ENCODE data around the gene ATP6V1B1.

Gene ATP6V1B1

DNA sequence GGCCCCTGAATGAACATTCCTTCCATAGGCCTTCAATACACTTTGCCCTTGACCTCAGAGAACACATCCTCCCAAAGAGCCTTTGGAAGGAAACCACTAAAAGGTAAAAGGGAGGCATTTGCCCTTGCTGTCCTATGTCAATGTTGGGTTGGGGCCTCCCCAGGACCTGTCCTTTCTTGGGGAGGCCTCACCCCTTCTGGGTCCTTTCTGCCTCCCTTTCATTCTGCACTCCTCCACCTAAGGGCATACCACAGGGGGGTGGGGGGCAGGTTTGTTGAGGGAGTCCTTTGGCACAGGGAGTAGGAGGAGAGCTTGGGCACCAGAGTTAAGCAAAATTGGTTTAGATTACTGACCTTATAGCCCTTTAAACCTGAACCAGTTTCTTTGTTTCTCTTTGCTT lies 32.5 kb upstream of the ATP6V1B1 start:
- FAIRE-seq (no peak), DNase-seq (ENCODE audit: insufficient read length) (no peak)
- no peak for TF ChIP-seq POLR2AphosphoS5 (IDR thresholded peaks at IDR 0.05; ENCODE audit: low read depth, low read length)

DNA sequence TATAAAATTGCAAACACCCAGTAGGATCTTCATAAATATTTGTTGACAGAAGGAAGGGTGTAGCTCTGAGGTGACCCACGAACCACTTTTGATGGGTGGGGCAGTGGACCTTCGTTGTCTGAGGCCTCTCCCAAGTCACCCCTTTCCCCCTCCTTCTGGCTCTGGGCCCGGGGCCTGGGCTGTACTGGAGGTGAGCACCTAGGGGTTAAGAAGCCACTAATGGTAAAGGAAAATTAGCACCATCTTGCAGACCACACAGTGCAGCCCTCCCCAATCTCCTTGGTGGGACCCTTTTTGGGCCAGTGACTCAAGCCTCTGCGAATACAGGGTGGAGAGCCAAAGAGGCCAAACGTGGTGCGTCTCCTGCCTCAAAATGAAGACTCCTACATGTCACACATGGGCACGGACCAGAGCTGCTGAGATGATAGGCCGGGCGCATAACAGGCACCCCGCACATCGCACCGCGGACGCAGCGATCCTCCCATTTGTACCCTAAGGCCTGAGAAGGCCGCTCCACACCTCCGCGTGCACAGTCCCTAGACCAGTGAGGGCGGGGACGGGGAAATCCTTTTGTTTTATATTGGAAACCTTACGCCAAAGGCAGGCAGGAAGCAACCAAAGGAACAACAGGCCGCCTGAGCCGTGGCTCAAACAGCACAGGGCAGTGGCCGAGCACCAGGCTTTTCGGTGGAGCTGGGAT lies 31.9 kb upstream of the ATP6V1B1 start:
- no peak for DNase-seq (ENCODE audit: insufficient read length)
- no peak for TF ChIP-seq POLR2A (IDR thresholded peaks at IDR 0.05; ENCODE audit: low read depth, low read length)
- no peak for TF ChIP-seq TAF1 (IDR thresholded peaks at IDR 0.05; ENCODE audit: borderline replicate concordance, low read depth, low read length)
- no peak for TF ChIP-seq POLR2AphosphoS5 (IDR thresholded peaks at IDR 0.05; ENCODE audit: low read depth, low read length)
- FAIRE-seq = no peak

DNA sequence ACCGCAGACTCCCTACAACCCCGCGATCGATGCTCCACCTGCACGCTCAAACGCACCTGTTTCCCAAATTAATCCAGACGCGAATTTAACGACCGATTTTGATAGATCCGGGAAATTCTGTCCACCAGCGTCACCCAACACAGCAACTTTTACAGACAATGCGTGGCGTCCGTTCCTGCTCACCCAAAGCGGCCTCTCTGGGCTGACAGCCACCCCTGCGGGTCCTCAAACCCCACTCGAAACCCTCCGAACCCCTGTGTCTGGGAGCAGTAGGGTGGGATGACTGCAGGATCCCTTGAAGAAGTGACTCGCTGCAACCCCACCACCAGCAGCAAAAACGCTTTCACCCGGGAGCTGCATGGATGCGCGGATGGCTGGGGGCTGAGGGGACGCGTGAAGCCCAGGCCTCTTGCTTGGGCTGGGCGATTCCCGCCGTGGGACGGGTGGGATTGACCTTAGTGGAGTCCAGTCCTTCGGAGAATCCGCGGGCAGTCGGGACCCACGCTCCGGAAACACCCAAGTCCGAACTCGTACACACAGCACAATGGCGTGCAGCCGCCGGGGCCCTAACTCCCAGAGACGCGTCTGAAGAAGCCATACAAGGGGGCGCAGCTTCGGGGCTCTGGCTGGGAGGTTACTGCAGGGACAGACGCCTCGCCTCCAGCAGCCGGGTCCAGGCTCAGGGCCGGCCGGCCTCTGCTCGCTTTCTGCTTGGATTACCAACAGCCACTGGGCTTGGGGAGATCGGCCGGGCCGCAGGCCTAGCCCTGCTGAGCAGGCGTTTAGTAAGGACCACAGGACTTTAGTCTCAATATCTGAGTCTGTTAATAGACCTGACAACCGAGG lies 31.1 kb upstream of the ATP6V1B1 start:
- no peak for DNase-seq (ENCODE audit: insufficient read length)
- no peak for FAIRE-seq
- TF ChIP-seq POLR2AphosphoS5 (IDR thresholded peaks at IDR 0.05; ENCODE audit: low read depth, low read length) = no peak
- no peak for TF ChIP-seq TAF1 (IDR thresholded peaks at IDR 0.05; ENCODE audit: borderline replicate concordance, low read depth, low read length)

DNA sequence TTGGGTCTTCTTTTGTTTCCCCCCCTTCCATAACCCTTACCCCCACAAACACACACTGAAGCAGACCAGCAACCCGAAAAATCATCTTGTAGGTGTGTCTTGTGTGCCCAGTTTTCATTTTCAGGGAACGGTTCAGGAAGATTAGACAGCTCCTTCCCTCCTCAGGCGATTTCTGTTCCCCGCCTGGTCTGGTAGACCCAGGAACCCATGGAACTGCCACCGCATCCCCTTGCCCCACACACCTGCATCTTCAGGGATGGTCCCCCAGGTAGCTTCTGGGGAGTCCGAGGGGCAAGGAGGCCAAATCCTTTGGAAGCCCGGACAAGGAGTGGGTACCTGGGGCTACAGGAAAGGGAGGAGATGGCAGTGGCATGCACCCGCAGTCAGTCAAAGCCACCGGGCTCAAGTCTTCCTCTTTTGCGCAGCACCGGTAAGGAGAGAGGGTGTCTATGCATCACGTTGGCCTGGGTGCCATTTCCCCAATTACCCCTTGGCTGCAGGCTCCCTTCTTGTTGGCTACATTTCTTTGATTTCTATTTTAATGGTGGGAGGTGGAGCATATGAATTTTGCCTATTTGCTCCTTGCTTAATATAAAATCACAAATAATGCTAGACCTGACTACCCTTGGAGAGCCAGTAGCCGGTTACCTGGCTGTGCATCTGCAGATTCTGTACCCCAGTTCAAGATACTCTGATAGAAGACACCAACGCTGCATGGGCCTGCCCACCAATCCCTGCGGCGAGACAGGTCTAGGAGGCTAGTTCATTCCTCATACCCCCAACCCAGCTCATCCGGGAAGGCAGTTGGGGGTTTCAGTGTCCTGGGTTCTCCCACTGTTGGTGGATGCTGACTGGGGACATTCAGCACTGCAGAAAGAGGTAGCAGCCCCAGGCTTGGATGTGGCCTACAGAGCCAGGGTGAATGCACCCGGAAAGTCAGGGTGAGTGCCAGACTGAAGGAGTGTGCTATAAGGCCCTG lies 30.0 kb upstream of the ATP6V1B1 start:
- no peak for TF ChIP-seq POLR2AphosphoS5 (IDR thresholded peaks at IDR 0.05; ENCODE audit: low read depth, low read length)
- no peak for TF ChIP-seq TAF1 (IDR thresholded peaks at IDR 0.05; ENCODE audit: borderline replicate concordance, low read depth, low read length)
- TF ChIP-seq POLR2A (IDR thresholded peaks at IDR 0.05; ENCODE audit: low read depth, low read length) = no peak
- no peak for FAIRE-seq
- no peak for DNase-seq (ENCODE audit: insufficient read length)

DNA sequence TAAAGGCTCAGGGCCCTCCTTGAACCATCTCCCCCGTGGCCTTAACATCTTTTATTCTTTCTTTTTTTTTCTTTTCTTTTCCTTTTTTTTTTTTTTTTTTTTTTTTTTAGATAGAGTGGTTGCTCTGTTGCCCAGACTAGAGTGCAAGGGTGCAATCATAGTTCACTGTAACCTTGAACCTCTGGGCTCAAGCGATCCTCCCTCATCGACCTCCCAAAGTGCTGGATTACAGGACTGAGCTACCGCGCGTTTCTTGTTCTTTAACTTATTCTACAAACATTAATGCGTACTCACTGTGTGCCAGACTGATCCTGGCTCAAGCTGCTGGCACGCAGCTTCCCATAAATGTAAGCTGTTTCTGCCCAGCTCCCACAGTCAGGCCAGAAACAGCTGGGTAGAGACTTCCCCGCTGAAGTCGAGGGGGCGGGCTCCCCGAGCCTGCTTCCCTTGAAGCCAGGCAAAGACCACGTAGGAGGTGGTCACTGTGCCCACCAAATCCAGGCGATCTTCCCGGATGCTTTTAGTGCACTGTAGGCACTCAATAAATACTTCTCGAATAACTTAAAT lies 29.2 kb upstream of the ATP6V1B1 start:
- TF ChIP-seq POLR2A (IDR thresholded peaks at IDR 0.05; ENCODE audit: low read depth, low read length) (no peak), POLR2AphosphoS5 (IDR thresholded peaks at IDR 0.05; ENCODE audit: low read depth, low read length) (no peak), TAF1 (IDR thresholded peaks at IDR 0.05; ENCODE audit: borderline replicate concordance, low read depth, low read length) (no peak)
- FAIRE-seq = no peak

DNA sequence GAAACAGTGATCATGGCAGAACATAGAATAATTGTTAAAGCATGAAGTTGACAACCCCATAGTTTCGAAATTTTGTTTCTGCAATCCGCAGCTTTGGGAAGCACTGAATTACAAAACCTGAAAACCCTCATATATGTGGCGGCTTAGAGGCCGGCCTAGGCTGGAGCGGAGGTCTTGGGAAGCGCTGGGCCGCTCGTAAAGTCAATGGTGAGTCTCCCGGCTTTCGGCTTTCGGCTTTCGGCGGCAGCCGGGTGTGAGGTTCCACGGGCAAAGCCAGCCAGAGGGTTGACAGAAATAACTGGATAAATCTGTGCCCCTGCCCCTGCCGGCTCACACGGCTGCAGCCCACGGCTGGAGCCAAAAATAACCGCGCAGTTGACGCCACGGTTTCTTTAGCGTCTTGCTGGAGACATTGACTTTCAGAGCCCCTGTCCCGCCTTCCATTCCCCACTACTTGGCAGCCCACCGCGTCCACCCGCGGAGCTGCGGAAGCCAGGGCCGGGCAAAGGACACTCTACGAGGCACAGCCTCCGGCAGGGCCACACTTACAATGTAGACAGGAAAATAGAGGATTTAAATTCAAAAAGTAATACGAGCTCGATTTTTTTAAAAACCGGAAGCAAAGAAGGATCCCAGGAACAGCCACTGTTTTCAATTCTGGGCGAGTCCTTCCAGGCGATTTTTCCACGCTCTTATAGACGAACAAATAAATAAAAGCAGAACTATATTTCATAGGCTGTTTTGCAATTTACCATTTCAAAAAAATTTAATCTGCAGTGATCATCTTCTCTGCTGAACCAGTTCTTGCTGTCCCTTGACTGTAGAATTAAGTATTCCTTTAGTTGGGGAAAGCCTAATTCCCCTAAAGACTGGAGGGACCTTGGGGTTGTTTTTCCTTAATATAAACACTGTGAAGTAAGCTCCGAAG lies 28.3 kb upstream of the ATP6V1B1 start:
- DNase-seq (ENCODE audit: insufficient read length) (no peak), FAIRE-seq (no peak)
- TF ChIP-seq POLR2AphosphoS5 (IDR thresholded peaks at IDR 0.05; ENCODE audit: low read depth, low read length) (no peak), TAF1 (IDR thresholded peaks at IDR 0.05; ENCODE audit: borderline replicate concordance, low read depth, low read length) (no peak)

More for the DNA sequence above, 29.2 kb upstream of the ATP6V1B1 start:
- no peak for DNase-seq (ENCODE audit: insufficient read length)

DNA sequence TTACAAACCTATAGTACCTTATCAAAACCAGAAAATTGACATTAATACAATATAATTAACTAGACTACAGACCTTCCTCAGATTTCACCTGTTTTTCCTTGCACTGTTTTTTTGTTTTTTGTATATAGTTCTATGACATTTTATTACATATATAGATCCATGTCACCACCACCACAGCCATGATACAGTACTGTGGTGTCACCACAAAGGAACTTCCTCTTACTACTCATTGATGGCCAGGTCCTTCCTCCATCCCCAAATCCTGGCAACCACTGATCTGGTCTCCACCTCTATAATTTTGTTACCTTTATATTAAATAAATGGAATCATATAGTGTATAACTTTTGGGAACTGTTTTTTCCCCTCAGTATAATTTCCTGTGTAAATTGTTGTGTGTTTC lies 19.4 kb upstream of the ATP6V1B1 start:
- no peak for FAIRE-seq
- no peak for DNase-seq (ENCODE audit: insufficient read length)
- no peak for TF ChIP-seq POLR2AphosphoS5 (IDR thresholded peaks at IDR 0.05; ENCODE audit: low read depth, low read length)

DNA sequence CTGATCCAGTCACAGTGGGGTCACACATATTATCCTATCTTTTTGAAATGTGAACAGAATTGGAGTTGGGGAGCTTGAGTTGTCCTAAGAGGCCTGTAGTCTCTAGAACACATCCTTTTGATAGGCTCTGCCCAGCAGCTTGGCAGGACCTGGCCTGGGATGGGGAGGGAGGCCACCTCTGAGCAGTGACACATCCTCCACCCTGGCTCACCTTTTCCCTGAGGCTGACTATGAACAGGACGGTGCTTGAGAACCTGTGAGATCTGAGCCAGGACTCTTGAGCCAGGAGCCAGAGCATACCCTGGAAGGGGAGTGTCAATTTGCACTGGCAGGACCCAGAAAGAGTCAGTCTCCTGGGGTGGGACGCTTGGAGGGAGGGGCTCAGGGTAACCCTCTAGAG lies 17.7 kb upstream of the ATP6V1B1 start:
- no peak for TF ChIP-seq TAF1 (IDR thresholded peaks at IDR 0.05; ENCODE audit: borderline replicate concordance, low read depth, low read length)
- TF ChIP-seq POLR2AphosphoS5 (IDR thresholded peaks at IDR 0.05; ENCODE audit: low read depth, low read length) = no peak
- TF ChIP-seq POLR2A (IDR thresholded peaks at IDR 0.05; ENCODE audit: low read depth, low read length) = no peak
- FAIRE-seq (no peak), DNase-seq (ENCODE audit: insufficient read length) (no peak)

DNA sequence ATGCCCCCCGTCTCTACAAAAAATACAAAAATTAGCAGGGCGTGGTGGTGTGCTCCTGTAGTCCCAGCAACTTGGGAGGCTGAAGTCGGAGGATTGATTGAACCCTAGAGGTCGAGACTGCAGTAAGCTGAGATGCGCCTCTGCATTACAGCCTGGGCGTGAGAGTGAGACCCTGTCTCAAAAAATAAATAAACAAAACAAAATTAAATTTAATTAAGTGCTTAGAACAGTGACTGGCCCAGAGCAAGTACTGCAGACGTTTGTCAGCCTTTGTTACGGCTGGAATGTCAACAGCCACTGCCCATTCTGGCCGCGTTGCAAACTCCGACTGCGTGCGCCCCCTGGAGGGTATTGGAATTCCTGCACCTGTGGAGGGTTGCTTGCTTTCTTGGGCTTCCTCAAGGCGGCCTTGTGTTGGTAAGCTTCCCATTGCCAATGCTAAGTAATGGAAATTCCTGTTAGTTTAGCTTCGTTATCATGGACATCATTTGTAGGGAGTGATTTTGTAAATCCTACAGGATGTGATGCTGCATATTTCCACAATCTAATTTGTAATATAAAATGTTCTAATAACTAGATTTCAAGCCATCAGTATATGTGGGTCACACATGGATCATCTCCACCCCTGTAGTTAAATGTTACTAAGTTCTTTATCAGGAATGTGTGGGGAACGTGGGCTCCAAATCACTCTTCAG lies 15.9 kb upstream of the ATP6V1B1 start:
- DNase-seq (ENCODE audit: insufficient read length) (peak; percentile 53), FAIRE-seq (peak; percentile 42)
- TF ChIP-seq POLR2AphosphoS5 (IDR thresholded peaks at IDR 0.05; ENCODE audit: low read depth, low read length) (no peak), POLR2A (IDR thresholded peaks at IDR 0.05; ENCODE audit: low read depth, low read length) (no peak), TAF1 (IDR thresholded peaks at IDR 0.05; ENCODE audit: borderline replicate concordance, low read depth, low read length) (no peak)

DNA sequence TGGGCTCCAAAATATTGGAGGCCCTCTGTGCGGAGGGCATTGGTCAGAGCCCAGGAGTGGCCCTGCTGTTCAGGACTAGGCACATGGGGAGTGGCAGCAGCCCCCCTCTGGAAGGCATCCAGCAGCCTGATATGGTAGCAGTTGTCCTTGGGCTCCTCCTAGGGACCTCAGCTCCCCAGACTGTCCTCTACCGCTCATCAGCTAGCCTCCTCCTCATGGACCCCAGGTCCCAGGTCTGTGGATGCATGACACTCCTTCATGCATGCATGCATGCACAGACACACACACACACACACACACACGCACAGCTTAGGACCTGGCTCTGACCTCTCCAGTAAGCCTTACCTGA lies 15.4 kb upstream of the ATP6V1B1 start:
- FAIRE-seq (no peak), DNase-seq (ENCODE audit: insufficient read length) (no peak)
- TF ChIP-seq TAF1 (IDR thresholded peaks at IDR 0.05; ENCODE audit: borderline replicate concordance, low read depth, low read length) (no peak), POLR2AphosphoS5 (IDR thresholded peaks at IDR 0.05; ENCODE audit: low read depth, low read length) (no peak), POLR2A (IDR thresholded peaks at IDR 0.05; ENCODE audit: low read depth, low read length) (no peak)

Data from GM12892 (cell line).